IMR-90 (cell line): ENCODE data around the gene RAB11FIP3. TPM values are rescaled to one million over a fixed set of nuclear protein-coding genes. Genes with fewer than 3 reads are reported as not detected.
A peak's percentile ranks its signal among the peaks of the same experiment; 100 is the strongest.
"Not testable (repeated sequence)": the region's sequence is repeated elsewhere in the genome, so short reads cannot be mapped to it uniquely, and the experiment has no call there.

Experiments
- ATAC-seq: fragments of 200-7000 bp; cut with Tn5 transposase; 2 replicates; pipeline ENCODE4 v1.9.1; 2020; ENCODE audit warnings: low read depth, mild to moderate bottlenecking, moderate library complexity
- BruUV-seq: library from RNA; stranded (reverse); fragments of 400-500 nt; replicated peaks from 2 replicates; lab custom pipeline; 2021; lab: Mats Ljungman, UMichigan
- CTCF ChIA-PET: fragments of 300-600 bp; formaldehyde crosslinking; extraction: SDS; loops from one replicate; lab custom pipeline; 2021; ENCODE audit warnings: antibody characterized with exemption; lab: Yijun Ruan, JAX
- POLR2A ChIA-PET: fragments of 300-600 bp; sonication (Branson Sonifier 250); formaldehyde crosslinking; loops from one replicate; lab custom pipeline; 2022; ENCODE audit warnings: antibody characterized with exemption; ENCODE audit not compliant: unreplicated experiment; lab: Charles Lee
- DNase-seq: peaks from one replicate; pipeline ENCODE4 v3.0.0; 2013
- H2AFZ ChIP-seq: replicated peaks from 2 replicates; pipeline ENCODE3; 2013; ENCODE audit warnings: low read length, mild to moderate bottlenecking; ENCODE audit not compliant: poor library complexity
- H2AK5ac ChIP-seq: 2 replicates; pipeline ENCODE4 v1.6.1; 2013; ENCODE audit warnings: low read depth, low read length, inconsistent platforms
- H2AK9ac ChIP-seq: replicated peaks from 2 replicates; pipeline ENCODE3; 2013; ENCODE audit warnings: mild to moderate bottlenecking, low read depth, low read length, moderate library complexity; ENCODE audit not compliant: poor library complexity
- H2BK120ac ChIP-seq: 2 replicates; pipeline ENCODE4 v1.6.1; 2013; ENCODE audit warnings: low read depth, low read length, inconsistent platforms
- H2BK15ac ChIP-seq: 3 replicates; pipeline ENCODE4 v1.6.1; 2013; ENCODE audit warnings: low read depth, low read length, inconsistent platforms
- H2BK20ac ChIP-seq: 2 replicates; pipeline ENCODE4 v1.6.1; 2013; ENCODE audit warnings: low read depth, mild to moderate bottlenecking, inconsistent platforms, low read length, moderate library complexity
- H2BK5ac ChIP-seq: 2 replicates; pipeline ENCODE4 v1.6.1; 2013; ENCODE audit warnings: mild to moderate bottlenecking, low read depth, low read length, inconsistent platforms; ENCODE audit not compliant: poor library complexity, severe bottlenecking
- H3K14ac ChIP-seq: replicated peaks from 2 replicates; pipeline ENCODE4 v1.6.1; 2013; ENCODE audit warnings: low read depth, low read length, inconsistent platforms
- H3K18ac ChIP-seq: 2 replicates; pipeline ENCODE4 v1.6.1; 2013; ENCODE audit warnings: low read depth, low read length, control low read depth
- H3K23ac ChIP-seq: 2 replicates; pipeline ENCODE4 v1.6.1; 2013; ENCODE audit warnings: low read depth, low read length, inconsistent platforms
- H3K27ac ChIP-seq: 2 replicates; pipeline ENCODE4 v1.5.1; 2013; ENCODE audit warnings: mild to moderate bottlenecking, control low read depth, low read length; ENCODE audit not compliant: insufficient read depth
- H3K27me3 ChIP-seq: 2 replicates; pipeline ENCODE4 v1.6.1; 2013; ENCODE audit warnings: low read length; ENCODE audit not compliant: control insufficient read depth, insufficient read depth
- H3K36me3 ChIP-seq: 2 replicates; pipeline ENCODE4 v1.6.1; 2013; ENCODE audit warnings: low read length, mixed read lengths; ENCODE audit not compliant: control insufficient read depth, insufficient read depth
- H3K4ac ChIP-seq: 2 replicates; pipeline ENCODE4 v1.6.1; 2013; ENCODE audit warnings: low read depth, low read length, inconsistent platforms
- H3K4me1 ChIP-seq: 2 replicates; pipeline ENCODE4 v1.6.1; 2013; ENCODE audit warnings: low read length, mixed read lengths; ENCODE audit not compliant: control insufficient read depth, insufficient read depth
- H3K4me2 ChIP-seq: 2 replicates; pipeline ENCODE4 v1.6.1; 2013; ENCODE audit warnings: low read depth, mild to moderate bottlenecking, control low read depth, low read length, moderate library complexity
- H3K4me3 ChIP-seq: 2 replicates; pipeline ENCODE4 v1.5.1; 2013; ENCODE audit warnings: low read depth, mild to moderate bottlenecking, control low read depth, low read length, moderate library complexity; ENCODE audit not compliant: insufficient read depth
- H3K56ac ChIP-seq: 2 replicates; pipeline ENCODE4 v1.6.1; 2013; ENCODE audit warnings: low read length, inconsistent platforms; ENCODE audit not compliant: insufficient read depth; ENCODE audit errors: extremely low read depth
- H3K79me1 ChIP-seq, 2 experiments: 2 replicates each; pipeline ENCODE4 v1.6.1; 2013; ENCODE audit warnings: low read length in 2 of 2, inconsistent platforms in 1 of 2, low read depth in 1 of 2
- H3K9ac ChIP-seq: 2 replicates; pipeline ENCODE4 v1.6.1; 2013; ENCODE audit warnings: low read depth, low read length, control low read depth
- H3K9me1 ChIP-seq: 2 replicates; pipeline ENCODE4 v1.6.1; 2013; ENCODE audit warnings: low read length, inconsistent platforms; ENCODE audit not compliant: insufficient read depth
- H3K9me3 ChIP-seq: 2 replicates; pipeline ENCODE4 v1.6.1; 2013; ENCODE audit warnings: low read length; ENCODE audit not compliant: control insufficient read depth, insufficient read depth
- H4K20me1 ChIP-seq: 2 replicates; pipeline ENCODE4 v1.6.1; 2013; ENCODE audit warnings: low read length, inconsistent platforms; ENCODE audit not compliant: insufficient read depth
- H4K5ac ChIP-seq: 2 replicates; pipeline ENCODE4 v1.6.1; 2013; ENCODE audit warnings: mild to moderate bottlenecking, low read depth, low read length, control low read depth
- H4K8ac ChIP-seq, 2 experiments: 2 replicates each; pipeline ENCODE4 v1.6.1; 2013; ENCODE audit warnings: low read depth in 2 of 2, low read length in 2 of 2, control low read depth in 1 of 2, inconsistent platforms in 1 of 2
- H4K91ac ChIP-seq: 2 replicates; pipeline ENCODE4 v1.6.1; 2013; ENCODE audit warnings: low read depth, low read length, inconsistent platforms; ENCODE audit not compliant: insufficient read depth
- WGBS, 2 experiments: methylation state at CpG; one replicate each; pipeline versions ENCODE4 v1.1.5 to v1.1.7; 2013; ENCODE audit warnings: missing lambda C conversion rate in 2 of 2; ENCODE audit not compliant: insufficient read length in 1 of 2; ENCODE audit errors: extremely low coverage in 2 of 2; 5-methylcytosine and 5-hydroxymethylcytosine counted together
- dilution Hi-C: fragments of 300-500 bp; cut with HindIII; formaldehyde crosslinking; loops from one replicate; pipeline ENCODE4 v1.14.3; 2018; ENCODE audit warnings: low sequenced_read_pairs; ENCODE audit not compliant: unreplicated experiment
- in situ Hi-C: fragments of 300-500 bp; cut with MboI; formaldehyde crosslinking; loops from 3 replicates; pipeline ENCODE4 v1.14.3; 2019; ENCODE audit warnings: low sequenced_read_pairs, inconsistent platforms, mixed read lengths
- intact Hi-C: fragments of 100-400 bp; cut with micrococcal nuclease; formaldehyde crosslinking; loops from 2 replicates; pipeline ENCODE4 v1.10.0; 2022
- polyA plus RNA-seq, 3 experiments: library from polyadenylated mRNA; depleted of rRNA; stranded (reverse); fragments of >200 nt; gene quantifications; 2 replicates each; pipeline ENCODE4 v1.2.3, GENCODE V29; 2012; ENCODE audit warnings: low replicate concordance in 1 of 3
- total RNA-seq: library from RNA; depleted of rRNA; stranded (reverse); fragments of >200 nt; gene quantifications from 2 replicates; pipeline ENCODE4 v1.2.3, GENCODE V29; 2012

The RAB11FIP3 gene
- total and polyA plus RNA-seq, 2 of the 4 experiments (the other 2 are of a cell fraction) = 7.5 to 22.5 TPM

DNA sequence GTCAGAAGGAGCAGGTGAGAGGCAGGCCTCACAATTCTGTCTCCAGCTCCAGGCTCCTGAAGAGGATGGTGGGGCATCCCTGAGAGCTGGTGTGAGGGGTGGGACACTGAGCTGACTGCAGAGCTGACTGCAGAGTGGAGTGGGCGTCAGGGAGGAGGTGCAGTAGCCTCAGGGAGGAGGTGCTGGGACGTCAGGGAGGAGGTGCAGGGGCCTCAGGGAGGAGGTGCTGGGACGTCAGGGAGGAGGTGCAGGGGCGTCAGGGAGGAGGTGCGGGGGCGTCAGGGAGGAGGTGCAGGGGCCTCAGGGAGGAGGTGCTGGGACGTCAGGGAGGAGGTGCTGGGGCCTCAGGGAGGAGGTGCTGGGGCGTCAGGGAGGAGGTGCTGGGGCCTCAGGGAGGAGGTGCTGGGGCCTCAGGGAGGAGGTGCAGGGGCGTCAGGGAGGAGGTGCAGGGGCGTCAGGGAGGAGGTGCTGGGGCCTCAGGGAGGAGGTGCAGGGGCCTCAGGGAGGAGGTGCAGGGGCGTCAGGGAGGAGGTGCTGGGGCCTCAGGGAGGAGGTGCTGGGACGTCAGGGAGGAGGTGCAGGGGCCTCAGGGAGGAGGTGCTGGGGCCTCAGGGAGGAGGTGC lies 41.9 kb downstream of the RAB11FIP3 start:
- dilution Hi-C loops, H3K27ac ChIP-seq, H2AK5ac ChIP-seq, H3K18ac ChIP-seq, H4K8ac ChIP-seq, H3K9me3 ChIP-seq, H3K9ac ChIP-seq, H2AK9ac ChIP-seq, H3K4me3 ChIP-seq, ATAC-seq, CTCF ChIA-PET, H3K14ac ChIP-seq, H2BK5ac ChIP-seq, H2BK20ac ChIP-seq, H2BK15ac ChIP-seq, H3K4me1 ChIP-seq, H3K56ac ChIP-seq, POLR2A ChIA-PET, H2BK120ac ChIP-seq, H4K5ac ChIP-seq, BruUV-seq, DNase-seq, H4K91ac ChIP-seq, intact Hi-C loops, in situ Hi-C loops, H3K4ac ChIP-seq, H3K27me3 ChIP-seq, H3K4me2 ChIP-seq, H3K23ac ChIP-seq: not testable (repeated sequence)
- Histone ChIP-seq H3K9me1 (peaks cover 13% of the 10 kb centered on the region; the same call in 1 of the 2 replicates), H3K36me3 (peaks cover 21% of the 10 kb centered on the region), H2AFZ (peak overlapping the region; percentile 32), H3K79me1 (peaks cover 9 to 40% of the 10 kb centered on the region in 2 experiments), H4K20me1 (peaks cover 26% of the 10 kb centered on the region)
- WGBS, 2 experiments = 70% methylated on average over 5 of the region's 12 CpGs; no CpG with 5 or more reads in 1 of the 2 experiments
